Measurements from ENCODE around the gene ZNG1A. TPM values are rescaled to one million over a fixed set of nuclear protein-coding genes. Genes with fewer than 3 reads are reported as not detected.
"Not testable (repeated sequence)": the region's sequence is repeated elsewhere in the genome, so short reads cannot be mapped to it uniquely, and the experiment has no call there.

ZNG1A gene
- total RNA-seq, 2 experiments from 2014 or later: 44.5 to 47.4 TPM

- H3K9me3 Mint-ChIP-seq; ATAC-seq; H3K4me1 Mint-ChIP-seq (ENCODE audit: low read depth); H3K36me3 Mint-ChIP-seq (ENCODE audit: low read depth); CTCF ChIA-PET; H3K27me3 Mint-ChIP-seq; H3K27ac Mint-ChIP-seq; POLR2A ChIA-PET; H3K4me3 Mint-ChIP-seq; DNase-seq; intact Hi-C loops (cut with micrococcal nuclease): not testable (repeated sequence)
Measured at GRCh38 chr9:87105-87504, 91.8 kb downstream of the ZNG1A start.

GRCh38 chr9:86697-87096, 92.2 kb downstream of the ZNG1A start:
- H3K9me3 Mint-ChIP-seq; H3K4me1 Mint-ChIP-seq (ENCODE audit: low read depth); intact Hi-C loops (cut with micrococcal nuclease); POLR2A ChIA-PET; ATAC-seq; H3K36me3 Mint-ChIP-seq (ENCODE audit: low read depth); DNase-seq; H3K4me3 Mint-ChIP-seq; H3K27me3 Mint-ChIP-seq; H3K27ac Mint-ChIP-seq; CTCF ChIA-PET: not testable (repeated sequence)

GRCh38 chr9:82932-83689, 95.7 kb downstream of the ZNG1A start:
- H3K4me1 Mint-ChIP-seq (ENCODE audit: low read depth); H3K27ac Mint-ChIP-seq; intact Hi-C loops (cut with micrococcal nuclease); ATAC-seq; POLR2A ChIA-PET; H3K36me3 Mint-ChIP-seq (ENCODE audit: low read depth); CTCF ChIA-PET; H3K9me3 Mint-ChIP-seq; DNase-seq; H3K4me3 Mint-ChIP-seq; H3K27me3 Mint-ChIP-seq: not testable (repeated sequence)

- POLR2A ChIA-PET; H3K36me3 Mint-ChIP-seq (ENCODE audit: low read depth); ATAC-seq; H3K9me3 Mint-ChIP-seq; intact Hi-C loops (cut with micrococcal nuclease); H3K27me3 Mint-ChIP-seq; CTCF ChIA-PET; H3K4me3 Mint-ChIP-seq; DNase-seq; H3K27ac Mint-ChIP-seq; H3K4me1 Mint-ChIP-seq (ENCODE audit: low read depth): not testable (repeated sequence)
Measured at GRCh38 chr9:78333-78732, 100.5 kb downstream of the ZNG1A start.

- H3K27me3 Mint-ChIP-seq: peaks cover 14% of the 10 kb centered on the region
- intact Hi-C loops (cut with micrococcal nuclease); POLR2A ChIA-PET: not testable (repeated sequence)
Measured at GRCh38 chr9:76389-76788, 102.5 kb downstream of the ZNG1A start.

GRCh38 chr9:73900-74525, 104.8 kb downstream of the ZNG1A start:
- ATAC-seq; CTCF ChIA-PET; DNase-seq; H3K4me1 Mint-ChIP-seq (ENCODE audit: low read depth); H3K36me3 Mint-ChIP-seq (ENCODE audit: low read depth); POLR2A ChIA-PET; intact Hi-C loops (cut with micrococcal nuclease); H3K9me3 Mint-ChIP-seq; H3K27ac Mint-ChIP-seq: not testable (repeated sequence)
- H3K4me3 Mint-ChIP-seq: peak overlapping the region; percentile 60
- peaks cover 12% of the 10 kb centered on the region for H3K27me3 Mint-ChIP-seq

More at GRCh38 chr9:76389-76788, 102.5 kb downstream of the ZNG1A start:
- H3K27ac Mint-ChIP-seq; H3K4me3 Mint-ChIP-seq; ATAC-seq; CTCF ChIA-PET; H3K36me3 Mint-ChIP-seq (ENCODE audit: low read depth); H3K4me1 Mint-ChIP-seq (ENCODE audit: low read depth); H3K9me3 Mint-ChIP-seq; DNase-seq: not testable (repeated sequence)

- POLR2A ChIA-PET; intact Hi-C loops (cut with micrococcal nuclease): not testable (repeated sequence)
- ATAC-seq: peak; percentile 74
Measured at GRCh38 chr9:73076-73899, 105.6 kb downstream of the ZNG1A start.

More at GRCh38 chr9:73076-73899, 105.6 kb downstream of the ZNG1A start:
- H3K27ac Mint-ChIP-seq; H3K9me3 Mint-ChIP-seq; H3K36me3 Mint-ChIP-seq (ENCODE audit: low read depth); H3K4me1 Mint-ChIP-seq (ENCODE audit: low read depth); CTCF ChIA-PET: not testable (repeated sequence)
- Mint-ChIP-seq H3K27me3 (peaks cover 12% of the 10 kb centered on the region), H3K4me3 (peak overlapping the region; percentile 60)
- DNase-seq: peak; percentile 15

Other genes starting within 250 kb of the ZNG1A start
- 10 to 100 TPM; 18.0 to 20.3 TPM for gene WASHC1, start 149.6 kb downstream of the ZNG1A start, total RNA-seq
- not detected for gene FOXD4, start 60.6 kb downstream of the ZNG1A start, total RNA-seq
- gene DOCK8, start 35.8 kb upstream of the ZNG1A start, total RNA-seq: 100 to 1,000 TPM; 163 to 166 TPM